ENCODE data around the gene PKIB.

The PKIB gene

GRCh38 chr6:122751326-122751725 lies 141.1 kb downstream of the PKIB start:
- no peak for DNase-seq

DNA sequence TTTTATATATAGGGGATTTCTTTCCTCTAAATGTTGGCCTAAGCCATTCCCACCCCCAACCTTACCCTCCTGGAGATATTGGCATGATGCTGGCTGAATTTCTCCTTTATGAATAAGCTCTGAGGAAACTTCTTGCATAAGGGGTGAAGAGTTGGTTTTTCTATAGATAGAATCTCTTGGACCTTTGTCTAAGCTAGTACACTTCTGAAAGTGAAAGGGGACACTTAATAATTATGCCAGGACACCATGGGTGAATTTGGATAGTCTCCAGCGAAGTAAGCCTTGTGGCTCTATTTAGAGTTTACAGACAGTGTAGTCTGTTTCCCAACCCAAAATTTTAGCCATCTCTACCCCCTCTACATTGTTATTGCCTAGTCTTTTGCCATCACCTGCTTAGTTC lies 142.3 kb downstream of the PKIB start:
- no peak for DNase-seq

GRCh38 chr6:122753000-122753687 lies 142.9 kb downstream of the PKIB start:
- no peak for DNase-seq

DNA sequence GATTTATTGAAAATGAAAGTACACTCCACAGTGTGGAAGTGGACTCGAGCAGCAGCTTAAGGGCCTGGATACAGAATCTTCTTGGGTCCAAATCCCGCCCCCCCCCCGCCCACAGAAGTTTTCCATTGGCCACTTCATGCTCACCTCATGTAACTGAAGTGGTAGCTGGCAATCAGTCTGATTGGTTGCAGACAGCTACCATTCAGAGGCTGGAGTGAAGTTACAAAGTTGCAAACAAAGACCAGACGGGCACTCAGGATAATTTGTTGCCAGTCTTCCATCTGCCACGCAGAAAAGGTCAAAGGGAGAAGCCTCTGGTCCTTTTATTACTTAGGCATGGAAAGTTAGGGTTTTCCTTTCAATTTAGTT lies 143.5 kb downstream of the PKIB start:
- no peak for DNase-seq

- DNase-seq, result no peak
Observed at GRCh38 chr6:122754191-122754731, 144.1 kb downstream of the PKIB start.

DNA sequence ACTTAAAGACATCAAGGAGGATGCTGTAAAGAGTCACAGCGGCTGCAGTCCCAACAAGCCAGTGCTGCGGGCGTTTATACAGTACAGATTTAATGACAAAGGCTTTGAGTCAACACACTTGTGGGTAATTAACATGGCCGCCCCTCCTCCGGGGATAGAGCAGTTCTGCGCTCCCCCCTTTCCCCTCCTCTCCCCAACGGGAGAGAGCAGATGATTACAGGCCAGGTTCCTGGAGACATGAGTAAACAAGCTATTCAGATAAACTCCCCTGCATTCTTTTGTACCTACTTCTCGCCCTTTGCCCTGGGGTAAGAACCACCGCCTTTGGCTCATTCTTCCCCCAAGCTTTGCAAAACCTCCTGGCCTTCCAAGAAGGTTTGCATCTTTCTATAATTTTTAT lies 145.7 kb downstream of the PKIB start:
- DNase-seq, result no peak

- no peak for DNase-seq
Observed at GRCh38 chr6:122758927-122759334, 148.7 kb downstream of the PKIB start.

DNA sequence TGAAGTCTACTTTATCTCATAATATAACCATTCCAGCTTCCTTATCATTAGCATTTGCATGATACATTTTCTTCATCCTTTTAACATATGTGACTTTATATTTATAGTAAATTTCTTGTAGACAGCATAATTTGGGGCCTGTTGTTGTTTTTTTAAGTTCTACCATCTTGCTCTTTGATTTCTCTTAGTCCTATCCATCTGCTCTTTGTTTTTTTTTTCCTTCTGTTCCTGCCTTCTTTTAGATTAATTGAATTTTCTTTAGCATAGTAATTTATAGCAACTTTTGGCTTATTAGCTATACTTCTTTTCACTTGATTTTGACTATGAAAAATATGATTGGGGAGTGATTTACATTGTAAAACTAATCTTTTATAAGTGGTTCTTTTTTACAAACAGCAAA lies 150.1 kb downstream of the PKIB start:
- DNase-seq, result no peak

- no peak for DNase-seq
Observed at GRCh38 chr6:122766256-122766655, 156.1 kb downstream of the PKIB start.

DNA sequence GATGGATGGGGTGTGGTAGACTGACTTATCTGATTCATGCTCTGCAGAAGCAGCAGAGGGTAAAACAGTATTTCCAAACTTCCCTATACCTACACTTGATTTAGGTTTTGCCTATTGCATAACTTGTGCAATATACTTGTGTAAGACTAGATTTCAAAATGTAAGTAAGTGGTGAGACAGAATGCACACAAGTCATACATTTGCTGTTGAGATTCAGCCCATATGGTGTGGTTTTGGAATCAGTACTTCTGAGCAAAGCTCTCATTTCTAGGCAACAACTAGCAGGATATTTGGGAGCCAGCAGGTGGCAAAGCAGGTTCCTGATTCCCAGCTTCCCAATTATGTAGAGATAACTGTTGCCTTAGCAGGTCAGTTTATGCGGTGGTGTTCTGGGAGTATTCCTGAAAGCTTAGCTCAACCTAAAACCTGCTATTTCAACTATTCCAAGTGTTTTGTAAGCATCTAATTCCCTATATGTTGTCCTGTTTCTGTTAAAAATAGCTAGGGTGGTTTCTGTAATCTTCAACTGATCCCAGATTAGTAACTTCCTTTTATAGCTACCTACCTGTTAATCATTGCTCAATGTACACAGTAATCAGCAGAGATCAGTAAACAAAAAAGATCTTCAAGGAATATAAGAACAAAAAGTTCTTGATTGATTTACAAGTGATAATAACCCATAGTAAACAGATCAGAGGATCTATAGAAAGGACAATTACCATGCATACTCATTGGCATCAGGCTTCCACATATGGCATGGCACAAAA lies 160.8 kb downstream of the PKIB start:
- DNase-seq, result peak in 1 of 2 donors; percentile 33

GRCh38 chr6:122772724-122773415 lies 162.7 kb downstream of the PKIB start:
- no peak for DNase-seq
